HG02610 (cell line): ENCODE results near the gene CLDN11.

Experiments used
- ATAC-seq: cut with Tn5 transposase; IDR thresholded peaks from one replicate; pipeline ENCODE4 v1.9.1; 2021; ENCODE audit warnings: mild to moderate bottlenecking, moderate library complexity; ENCODE audit not compliant: unreplicated experiment

The CLDN11 gene

GRCh38 chr3:170469151-170470062 is 50.7 kb downstream of the CLDN11 start:
- ATAC-seq, result no peak

GRCh38 chr3:170470063-170471016 is 51.7 kb downstream of the CLDN11 start:
- ATAC-seq, result no peak

- no peak for ATAC-seq
Measured at GRCh38 chr3:170471149-170471548, 52.5 kb downstream of the CLDN11 start.

- no peak for ATAC-seq
Measured at GRCh38 chr3:170473358-170473757, 54.7 kb downstream of the CLDN11 start.

- ATAC-seq, result no peak
Measured at GRCh38 chr3:170475092-170475685, 56.5 kb downstream of the CLDN11 start.

GRCh38 chr3:170476291-170476690 is 57.6 kb downstream of the CLDN11 start:
- no peak for ATAC-seq

GRCh38 chr3:170477395-170477794 is 58.7 kb downstream of the CLDN11 start:
- ATAC-seq, result no peak

DNA sequence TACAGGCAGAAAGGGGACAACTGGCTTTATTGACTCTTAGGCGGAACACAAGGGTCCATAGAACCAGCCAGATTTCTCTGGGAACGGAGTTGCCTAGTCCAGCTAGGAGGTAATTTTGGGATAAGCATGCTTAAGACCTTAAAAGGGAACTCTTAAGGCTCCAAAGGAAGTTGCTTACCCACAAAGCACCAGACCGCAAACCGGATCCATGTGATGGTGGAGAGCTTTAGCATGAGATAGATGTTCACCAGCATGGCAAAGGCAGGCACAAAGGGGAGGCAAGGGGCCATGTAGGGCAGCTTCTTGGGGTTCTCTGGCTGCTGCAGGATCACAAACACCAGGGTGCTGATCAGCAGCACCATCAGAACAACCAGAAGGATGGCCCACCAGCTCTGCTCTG is 61.4 kb downstream of the CLDN11 start:
- no peak for ATAC-seq

DNA sequence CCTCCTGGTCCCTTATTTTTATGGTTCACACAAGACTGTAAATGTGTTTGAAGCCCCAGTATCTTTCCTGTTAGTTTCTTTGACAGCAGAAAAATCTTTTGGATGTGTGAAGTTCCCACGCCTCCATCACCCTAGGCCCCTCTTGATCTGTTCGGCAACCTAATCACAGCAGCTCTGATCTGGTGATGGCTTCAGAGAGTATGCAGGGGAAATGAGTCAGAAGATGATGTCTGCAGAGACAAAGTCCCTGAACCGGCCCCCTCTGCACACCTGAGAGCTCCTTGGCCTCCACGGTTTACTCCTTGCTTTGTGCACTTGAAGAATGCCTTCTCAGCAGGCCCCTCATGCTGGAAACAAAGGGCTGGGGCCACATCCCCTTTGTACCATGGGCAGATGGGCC is 63.5 kb downstream of the CLDN11 start:
- ATAC-seq, result no peak

- no peak for ATAC-seq
Measured at GRCh38 chr3:170483485-170484262, 65.0 kb downstream of the CLDN11 start.
